ENCODE data around the gene ZNF746. TPM values are rescaled to one million over a fixed set of nuclear protein-coding genes. Genes with fewer than 3 reads are reported as not detected.

Gene ZNF746
- total RNA-seq, 4 donors from 2014 or later, result 17.3 to 25.2 (median 19.8) TPM

DNA sequence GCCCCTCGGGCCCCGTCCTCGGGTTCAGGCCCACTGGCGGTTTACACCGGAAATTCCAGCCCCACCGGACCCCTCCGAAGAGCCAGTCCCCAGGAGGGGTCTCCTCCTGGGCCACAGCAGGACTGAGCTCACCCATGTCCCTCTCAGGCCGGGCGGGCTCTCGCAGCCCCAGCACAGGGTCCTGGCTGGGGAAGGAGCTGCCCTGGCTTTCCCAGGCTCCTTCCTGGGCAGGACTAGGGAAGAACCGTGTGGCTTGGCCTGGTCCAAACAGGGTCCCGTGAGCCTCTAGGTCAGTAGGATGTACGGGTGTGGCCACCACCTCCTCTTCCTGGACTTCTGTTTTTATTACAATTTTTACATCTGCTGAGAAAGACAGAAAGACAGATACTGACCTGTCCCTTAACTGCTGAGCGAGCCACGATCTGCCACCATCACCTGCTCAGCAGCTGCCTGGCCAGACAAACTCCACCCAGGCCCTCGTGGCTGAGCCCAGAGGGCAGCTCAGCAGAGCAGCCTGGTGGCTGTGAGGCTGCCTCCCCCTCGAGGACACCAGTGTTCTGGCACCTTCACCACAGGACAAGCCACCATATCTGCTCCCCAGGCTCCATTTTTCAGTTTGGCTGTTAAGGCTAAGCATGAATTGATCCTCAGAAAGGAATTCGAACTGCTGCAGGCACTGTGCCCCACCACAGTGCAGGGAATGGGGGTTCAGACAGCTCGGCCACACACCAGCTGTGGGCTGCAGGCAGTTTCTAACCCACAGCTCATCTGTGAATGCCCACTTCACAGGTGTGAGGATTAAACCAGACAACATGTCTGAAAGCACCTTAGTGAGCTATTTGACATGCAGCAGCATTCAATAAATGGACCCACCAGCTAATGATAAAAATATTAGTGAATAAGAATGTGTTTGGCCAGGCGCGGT is 22.2 kb downstream of the ZNF746 start:
- TF ChIP-seq, protein P1, sequence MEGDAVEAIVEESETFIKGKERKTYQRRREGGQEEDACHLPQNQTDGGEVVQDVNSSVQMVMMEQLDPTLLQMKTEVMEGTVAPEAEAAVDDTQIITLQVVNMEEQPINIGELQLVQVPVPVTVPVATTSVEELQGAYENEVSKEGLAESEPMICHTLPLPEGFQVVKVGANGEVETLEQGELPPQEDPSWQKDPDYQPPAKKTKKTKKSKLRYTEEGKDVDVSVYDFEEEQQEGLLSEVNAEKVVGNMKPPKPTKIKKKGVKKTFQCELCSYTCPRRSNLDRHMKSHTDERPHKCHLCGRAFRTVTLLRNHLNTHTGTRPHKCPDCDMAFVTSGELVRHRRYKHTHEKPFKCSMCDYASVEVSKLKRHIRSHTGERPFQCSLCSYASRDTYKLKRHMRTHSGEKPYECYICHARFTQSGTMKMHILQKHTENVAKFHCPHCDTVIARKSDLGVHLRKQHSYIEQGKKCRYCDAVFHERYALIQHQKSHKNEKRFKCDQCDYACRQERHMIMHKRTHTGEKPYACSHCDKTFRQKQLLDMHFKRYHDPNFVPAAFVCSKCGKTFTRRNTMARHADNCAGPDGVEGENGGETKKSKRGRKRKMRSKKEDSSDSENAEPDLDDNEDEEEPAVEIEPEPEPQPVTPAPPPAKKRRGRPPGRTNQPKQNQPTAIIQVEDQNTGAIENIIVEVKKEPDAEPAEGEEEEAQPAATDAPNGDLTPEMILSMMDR (IDR thresholded peaks at IDR 0.05; ENCODE audit: low read depth), result no peak

GRCh38 chr7:149474309-149475120 is 23.1 kb downstream of the ZNF746 start:
- TF ChIP-seq, protein P1 (IDR thresholded peaks at IDR 0.05; ENCODE audit: low read depth), result no peak

DNA sequence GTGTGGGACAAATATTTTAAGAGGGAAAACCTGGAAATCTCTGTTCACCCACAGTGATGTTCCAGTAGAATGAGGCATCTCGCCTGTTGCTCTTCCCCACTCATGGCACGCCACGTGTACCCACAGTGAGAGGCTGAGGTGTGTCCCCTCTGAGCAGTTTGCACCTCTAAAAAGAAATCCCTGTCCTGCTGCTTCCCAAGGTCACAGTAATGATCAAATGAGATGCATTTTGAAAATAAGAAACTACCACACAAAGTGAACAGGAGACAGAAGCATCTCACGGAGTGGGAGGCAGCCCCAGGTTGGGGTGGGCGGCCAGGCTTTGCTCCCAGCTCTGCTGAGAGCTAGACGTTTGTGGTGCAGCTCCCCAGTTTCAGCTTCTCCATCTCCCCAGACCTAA is 24.4 kb downstream of the ZNF746 start:
- TF ChIP-seq, protein P1 (IDR thresholded peaks at IDR 0.05; ENCODE audit: low read depth), result no peak

DNA sequence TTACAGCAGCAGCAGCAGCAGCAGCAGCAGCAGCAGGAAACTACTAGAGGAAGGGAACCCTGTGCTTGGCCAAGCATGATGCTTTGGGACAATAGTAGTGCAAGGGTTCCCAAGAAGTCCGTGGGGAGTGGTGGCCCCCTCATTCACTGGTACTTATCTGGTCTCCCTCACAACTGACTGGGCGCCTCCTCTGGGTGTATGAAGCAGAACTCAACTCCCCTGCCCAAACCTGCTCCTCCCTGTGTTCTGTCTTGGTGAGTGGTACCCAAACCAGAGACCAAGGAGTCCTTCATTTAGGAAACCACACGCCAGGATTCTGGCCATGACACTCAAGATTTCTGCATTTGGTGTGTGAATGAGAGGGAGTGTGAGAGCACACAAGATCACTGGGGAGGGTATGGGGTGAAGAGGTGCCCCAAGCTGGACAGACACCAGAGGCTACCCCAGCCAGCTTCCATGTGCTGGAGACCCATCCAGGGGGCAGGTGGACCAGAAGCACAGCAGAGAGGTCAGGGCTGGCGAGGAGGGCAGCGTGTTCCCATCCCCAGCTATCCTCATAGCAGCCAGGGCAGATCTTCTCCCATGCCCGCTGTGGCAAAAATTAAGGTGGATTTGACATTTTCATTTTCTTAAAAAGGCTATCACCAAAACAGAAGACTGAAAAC is 26.2 kb downstream of the ZNF746 start:
- TF ChIP-seq, protein P1 (IDR thresholded peaks at IDR 0.05; ENCODE audit: low read depth), result no peak

DNA sequence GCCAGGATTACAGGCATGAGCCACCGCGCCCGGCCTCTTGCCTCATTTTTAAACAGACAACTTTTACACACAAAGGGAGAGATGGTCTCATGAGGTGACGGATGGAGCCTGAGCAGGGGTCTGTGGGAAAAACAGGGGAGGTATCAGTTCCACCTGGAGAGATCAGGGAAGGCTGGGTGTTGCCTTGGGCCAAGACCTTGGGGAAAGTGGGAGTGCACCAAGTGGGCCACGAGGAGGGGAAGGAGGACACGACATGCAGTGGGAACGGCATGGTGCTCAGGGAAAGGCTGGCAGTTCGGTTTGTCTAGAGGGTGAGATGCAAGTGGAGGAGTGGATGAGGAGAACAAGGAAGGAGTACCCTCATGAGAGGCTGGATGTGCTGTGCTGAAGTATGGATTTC is 27.8 kb downstream of the ZNF746 start:
- TF ChIP-seq, protein P1 (IDR thresholded peaks at IDR 0.05; ENCODE audit: low read depth), result no peak

DNA sequence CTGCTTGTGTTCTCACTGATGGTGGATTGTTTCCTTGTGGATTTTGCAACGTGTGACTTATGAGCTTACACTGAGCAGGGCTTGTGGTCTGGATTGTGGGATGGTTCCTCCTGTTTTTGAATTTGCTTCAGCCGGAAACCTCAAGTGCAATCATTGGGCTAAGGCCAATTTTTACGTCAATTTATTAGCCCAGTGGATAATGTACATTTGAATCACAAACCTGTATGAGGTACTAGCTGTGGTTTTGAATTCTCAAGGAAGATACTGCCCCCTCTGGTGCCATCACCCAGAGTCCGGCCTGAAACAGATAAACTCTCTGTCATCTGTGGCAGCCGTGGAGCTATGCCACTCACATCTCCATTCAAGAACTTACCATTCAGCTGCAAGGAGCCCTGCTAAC is 29.4 kb downstream of the ZNF746 start:
- TF ChIP-seq, protein P1 (IDR thresholded peaks at IDR 0.05; ENCODE audit: low read depth), result no peak
